Mucosa of rectum (tissue), 2 donors: ENCODE results near the gene YPEL2.

Source experiments
- H3K27ac ChIP-seq, 2 donors: one replicate each; pipeline ENCODE4 v1.7.0; 2013; ENCODE audit warnings: inconsistent platforms in 2 of 2, low read depth in 2 of 2, low read length in 2 of 2
- H3K27me3 ChIP-seq, 2 donors: one replicate each; pipeline ENCODE4 v1.7.0; 2013; ENCODE audit warnings: low read length in 2 of 2; ENCODE audit not compliant: control insufficient read depth in 2 of 2, insufficient read depth in 2 of 2
- H3K36me3 ChIP-seq, 2 donors: one replicate each; pipeline ENCODE4 v1.7.0; 2013; ENCODE audit warnings: low read length in 2 of 2; ENCODE audit not compliant: control insufficient read depth in 2 of 2, insufficient read depth in 2 of 2
- H3K4me1 ChIP-seq, 2 donors: one replicate each; pipeline ENCODE4 v1.7.0; 2013; ENCODE audit warnings: low read length in 2 of 2, mild to moderate bottlenecking in 1 of 2; ENCODE audit not compliant: control insufficient read depth in 2 of 2, insufficient read depth in 2 of 2
- H3K4me3 ChIP-seq, 2 donors: one replicate each; pipeline ENCODE4 v1.7.0; 2013; ENCODE audit warnings: low read length in 2 of 2
- H3K9ac ChIP-seq, 2 donors: one replicate each; pipeline ENCODE4 v1.7.0; 2013; ENCODE audit warnings: low read length in 2 of 2, low read depth in 1 of 2, mild to moderate bottlenecking in 1 of 2
- H3K9me3 ChIP-seq, 2 donors: one replicate each; pipeline ENCODE4 v1.7.0; 2013; ENCODE audit warnings: low read length in 2 of 2; ENCODE audit not compliant: control insufficient read depth in 2 of 2
- donor health status: healthy.
- donor health status: Normal muscosa, but diverticular disease.

YPEL2 gene

GRCh38 chr17:59441464-59442096 lies 110.1 kb downstream of the YPEL2 start:
- H3K27ac ChIP-seq: no peak overlapping the region

GRCh38 chr17:59443106-59443505 lies 111.7 kb downstream of the YPEL2 start:
- Histone ChIP-seq H3K4me1 (peaks cover 4 to 7% of the 10 kb centered on the region in 2 donors), H3K9me3 (no peaks in the 10 kb centered on the region), H3K9ac (no peak overlapping the region), H3K27ac (no peak overlapping the region), H3K27me3 (no peaks in the 10 kb centered on the region), H3K4me3 (no peak overlapping the region), H3K36me3 (no peaks in the 10 kb centered on the region)

More at GRCh38 chr17:59441464-59442096, 110.1 kb downstream of the YPEL2 start:
- no peaks in the 10 kb centered on the region for H3K27me3 ChIP-seq
- H3K36me3 ChIP-seq: no peaks in the 10 kb centered on the region
- H3K4me3 ChIP-seq: no peak overlapping the region
- peaks cover 4 to 7% of the 10 kb centered on the region in 2 donors for H3K4me1 ChIP-seq
- no peaks in the 10 kb centered on the region for H3K9me3 ChIP-seq
- no peak overlapping the region for H3K9ac ChIP-seq
